K562 (cell line): Measurements from ENCODE around the gene FHIT. TPM values are rescaled to one million over a fixed set of nuclear protein-coding genes. Genes with fewer than 3 reads are reported as not detected.

Source experiments
- ATAC-seq: fragments of 200-7000 bp; cut with Tn5 transposase; 3 replicates; pipeline ENCODE4 v1.9.1; 2020; ENCODE audit warnings: moderate library complexity
- BruUV-seq: library from RNA; stranded (reverse); fragments of 400-500 nt; replicated peaks from 2 replicates; lab custom pipeline; 2021; lab: Mats Ljungman, UMichigan
- CTCF ChIA-PET: fragments of 300-600 bp; formaldehyde crosslinking; extraction: SDS; loops from one replicate; lab custom pipeline; 2021; ENCODE audit warnings: low intra/inter-chr PET ratio; lab: Yijun Ruan, JAX
- POLR2A ChIA-PET: fragments of 300-600, 350-650 bp; sonication (Branson Sonifier 250); formaldehyde crosslinking; extraction: SDS; loops from one replicate; lab custom pipeline; 2021; ENCODE audit warnings: antibody characterized with exemption, inconsistent platforms; lab: Yijun Ruan, JAX
- DNase-seq, 4 experiments: peaks; one replicate each; pipeline versions ENCODE4 v3.0.0 to v3.0.0-alpha.2; 2011 to 2018; ENCODE audit warnings: low spot score in 3 of 4, mixed read lengths in 3 of 4; ENCODE audit errors: extremely low read depth in 1 of 4
- FAIRE-seq: peaks from 2 replicates; lab custom pipeline; 2011; peaks lifted over from hg19 to GRCh38; lab: Jason Lieb, UNC
- H2AFZ ChIP-seq: 2 replicates; pipeline ENCODE4 v1.6.0; 2011; ENCODE audit warnings: low read depth, low read length, control low read depth, inconsistent platforms
- H3K27ac ChIP-seq: fragments of 200-600 bp; 3 replicates; pipeline ENCODE4 v1.8.0; 2011; ENCODE audit warnings: low read depth, mild to moderate bottlenecking, control low read depth, inconsistent platforms, low read length, moderate library complexity, mixed read lengths; ENCODE audit errors: extremely low read depth
- H3K27me3 ChIP-seq, 2 experiments: fragments of 300-600 bp in 1 of 2; 2 replicates in 1 of 2; 3 replicates in 1 of 2; pipeline versions ENCODE4 v1.6.0 to v1.8.0; 2011; ENCODE audit warnings: inconsistent platforms in 2 of 2, low read length in 2 of 2, mild to moderate bottlenecking in 1 of 2, mixed read lengths in 1 of 2, moderate library complexity in 1 of 2; ENCODE audit not compliant: control insufficient read depth in 2 of 2, insufficient read depth in 2 of 2
- H3K36me3 ChIP-seq: fragments of 300-600 bp; 3 replicates; pipeline ENCODE4 v1.8.0; 2011; ENCODE audit warnings: mild to moderate bottlenecking, low read length, inconsistent platforms; ENCODE audit not compliant: control insufficient read depth, insufficient read depth
- H3K4me1 ChIP-seq, 2 experiments: fragments of 200-600 bp in 1 of 2; replicated peaks in 1 of 2; 2 replicates in 1 of 2; 3 replicates in 1 of 2; pipeline versions ENCODE4 v1.5.1 to v1.8.0; 2011; ENCODE audit warnings: inconsistent platforms in 2 of 2, low read length in 2 of 2, mild to moderate bottlenecking in 1 of 2, mixed read lengths in 1 of 2, moderate library complexity in 1 of 2; ENCODE audit not compliant: control insufficient read depth in 2 of 2, insufficient read depth in 2 of 2
- H3K4me2 ChIP-seq: 2 replicates; pipeline ENCODE4 v1.6.1; 2011; ENCODE audit warnings: low read length, control low read depth, inconsistent platforms, mixed read lengths; ENCODE audit not compliant: insufficient read depth
- H3K4me3 ChIP-seq: fragments of 200-600 bp; sonication (generic), shearing (Covaris generic); 2 replicates; pipeline ENCODE4 v1.5.1; 2016; ENCODE audit warnings: control low read depth, inconsistent platforms
- H3K79me2 ChIP-seq: fragments of 200-600 bp; 3 replicates; pipeline ENCODE4 v1.8.0; 2011; ENCODE audit warnings: low read length, inconsistent platforms; ENCODE audit not compliant: control insufficient read depth, insufficient read depth
- H3K9ac ChIP-seq, 2 experiments: 2 replicates each; pipeline versions ENCODE4 v1.6.0 to v1.6.1; 2011; ENCODE audit warnings: low read depth in 2 of 2, low read length in 2 of 2, control low read depth in 1 of 2, inconsistent platforms in 1 of 2, mild to moderate bottlenecking in 1 of 2, mixed read lengths in 1 of 2; ENCODE audit not compliant: insufficient read depth in 1 of 2
- H3K9me1 ChIP-seq: one replicate; pipeline ENCODE4 v1.6.0; 2011; ENCODE audit warnings: inconsistent platforms, mild to moderate bottlenecking, low read length, moderate library complexity; ENCODE audit not compliant: control insufficient read depth, insufficient read depth
- H3K9me3 ChIP-seq: replicated peaks from 2 replicates; pipeline ENCODE4 v1.5.1; 2011; ENCODE audit warnings: low read depth, low read length, inconsistent platforms; ENCODE audit not compliant: control insufficient read depth, insufficient read depth
- H4K20me1 ChIP-seq: replicated peaks from 2 replicates; pipeline ENCODE4 v1.6.1; 2011; ENCODE audit warnings: low read length, inconsistent platforms, mixed read lengths; ENCODE audit not compliant: control insufficient read depth, insufficient read depth
- CREM ChIP-seq: IDR thresholded peaks from 2 replicates; pipeline ENCODE4 v1.6.1; 2014; ENCODE audit warnings: antibody characterized with exemption, low read depth
- HMG20A ChIP-seq: fragments of 450-650 bp; formaldehyde crosslinking; conservative IDR thresholded peaks from 2 replicates; pipeline ENCODE4 v1.4.0; 2020; ENCODE audit warnings: mild to moderate bottlenecking, mixed read lengths
- RHOXF2B ChIP-seq: fragments of 250-450 bp; sonication (Bioruptor Pico); conservative IDR thresholded peaks from 2 replicates; pipeline ENCODE4 v1.5.1; 2021
- SIRT6 ChIP-seq: IDR thresholded peaks from one replicate; pipeline ENCODE4 v1.6.1; 2012; ENCODE audit warnings: low read depth, mild to moderate bottlenecking, control low read depth, inconsistent platforms, low read length, moderate library complexity
- SMARCA5 ChIP-seq: fragments of 450-650 bp; IDR thresholded peaks from 2 replicates; pipeline ENCODE4 v1.6.1; 2016
- SUPT5H ChIP-seq: fragments of 450-650 bp; IDR thresholded peaks from 2 replicates; pipeline ENCODE4 v1.6.1; 2016
- TCF7L2 ChIP-seq: fragments of 150-350 bp; IDR thresholded peaks from 2 replicates; pipeline ENCODE4 v1.6.1; 2016; ENCODE audit warnings: low read depth, mild to moderate bottlenecking, low read length, moderate library complexity
- ZC3H4 ChIP-seq: sonication (generic); formaldehyde crosslinking; IDR thresholded peaks from 2 replicates; pipeline ENCODE4 v1.9.0; 2021; ENCODE audit warnings: missing genetic modification reagents, borderline replicate concordance
- whole genome bisulfite sequencing: fragments of 100-300 bp; shearing (Covaris generic); methylation state at CpG from one replicate; pipeline ENCODE4 v1.1.6; 2016; ENCODE audit warnings: low coverage, mixed read lengths; ENCODE audit not compliant: insufficient coverage; ENCODE audit errors: missing lambda C conversion rate; 5-methylcytosine and 5-hydroxymethylcytosine counted together
- in situ Hi-C: fragments of 300-500 bp; cut with MboI; formaldehyde crosslinking; loops from 4 replicates; pipeline ENCODE4 v1.15.0; 2018; ENCODE audit warnings: inconsistent platforms, mixed read lengths
- intact Hi-C: fragments of 100-400 bp; cut with micrococcal nuclease; formaldehyde crosslinking; loops from 2 replicates; pipeline ENCODE4 v1.14.2; 2022
- polyA plus RNA-seq, 8 experiments: library from polyadenylated mRNA; depleted of rRNA in 4 of 8; stranded (reverse) in 5 of 8; unstranded in 3 of 8; fragments of >200 nt; fragmentation: Nextera tagmentation in 2 of 8; fragmentation: Illumina TruSeq in 1 of 8; extraction: Ambion mirVana in 2 of 8; extraction: Trizol in 1 of 8; gene quantifications; 2 replicates each; pipeline versions ENCODE4 v1.2.1 to v1.2.3, GENCODE V29; 2011 to 2014; ENCODE audit warnings: inconsistent platforms in 1 of 8, missing spikeins in 1 of 8
- total RNA-seq, 7 experiments: library from RNA; depleted of rRNA in 6 of 7; stranded (reverse); fragments of >200 nt in 6 of 7; fragmentation: Illumina TruSeq in 2 of 7; extraction: Trizol in 2 of 7; gene quantifications; 2 replicates each; pipeline versions ENCODE4 v1.2.1 to v1.2.3, GENCODE V29; 2011 to 2021; ENCODE audit warnings: low replicate concordance in 1 of 7
- TF ChIP-seq, protein P1 (sequence below): sonication (generic); formaldehyde crosslinking; IDR thresholded peaks from 2 replicates; pipeline ENCODE4 v1.9.0; 2022; ENCODE audit warnings: mild to moderate bottlenecking, missing genetic modification reagents
- TF ChIP-seq, protein P2 (sequence below): fragments of 450-650 bp; formaldehyde crosslinking; conservative IDR thresholded peaks from 2 replicates; pipeline ENCODE4 v1.4.0; 2022; ENCODE audit warnings: mild to moderate bottlenecking, missing genetic modification characterization
- TF ChIP-seq, protein P3 (sequence below): fragments of 250-450 bp; sonication (Bioruptor Pico); IDR thresholded peaks from 2 replicates; pipeline ENCODE4 v1.8.0; 2021; ENCODE audit warnings: moderate library complexity, mild to moderate bottlenecking, inconsistent platforms
- TF ChIP-seq, protein P4 (sequence below), 3 experiments: fragments of 200-800 bp in 1 of 3; sonication (Bioruptor generic) in 1 of 3; sonication (generic) in 1 of 3; formaldehyde crosslinking in 1 of 3; IDR thresholded peaks; 2 replicates each; pipeline versions ENCODE4 v1.6.1 to v1.8.0; 2016 to 2022; ENCODE audit warnings: mild to moderate bottlenecking in 2 of 3, missing compliant biosample characterization in 2 of 3, missing genetic modification characterization in 2 of 3, missing genetic modification reagents in 1 of 3
- TF ChIP-seq, protein P5 (sequence below): fragments of 250-450 bp; sonication (Bioruptor Pico); IDR thresholded peaks from 2 replicates; pipeline ENCODE4 v1.5.0; 2021

Gene FHIT
- total and polyA plus RNA-seq, 9 of the 15 experiments (the other 6 are each of a cell fraction or from before 2014, with no cell fraction given): 1.7 to 9.1 (median 4.3) TPM

DNA sequence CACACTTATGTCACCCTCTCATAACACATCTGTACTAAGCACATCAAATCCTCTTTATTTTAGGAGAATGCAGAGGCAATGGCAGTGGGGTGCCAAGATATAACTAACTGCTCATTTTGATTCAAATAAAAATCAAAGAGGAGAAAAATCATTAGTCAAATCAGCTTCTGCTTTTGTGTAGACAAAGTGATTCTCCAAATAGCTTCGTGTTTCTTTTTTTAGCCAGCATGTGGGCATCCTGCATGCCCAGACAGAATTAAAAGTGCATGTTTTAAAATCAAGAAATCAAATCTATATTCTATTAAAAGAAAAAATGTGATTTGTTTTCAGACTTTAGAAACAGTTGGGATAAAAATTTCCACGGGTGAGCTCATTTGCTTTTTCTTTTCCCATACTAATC lies 1440.1 kb downstream of the FHIT start:
- Histone ChIP-seq H2AFZ (no peak overlapping the region), H3K27me3 (no peaks in the 10 kb centered on the region), H3K9me3 (no peaks in the 10 kb centered on the region), H3K4me1 (no peaks in the 10 kb centered on the region), H3K79me2 (no peaks in the 10 kb centered on the region), H3K36me3 (no peaks in the 10 kb centered on the region), H3K4me2 (no peak overlapping the region), H4K20me1 (no peaks in the 10 kb centered on the region), H3K4me3 (no peak overlapping the region), H3K27ac (no peak overlapping the region), H3K9ac (no peak overlapping the region), H3K9me1 (no peaks in the 10 kb centered on the region)
- FAIRE-seq (no peak), DNase-seq (no peak), ATAC-seq (no peak)
- no TSS peak for BruUV-seq
- WGBS: no CpG with 5 or more reads among the region's 2 CpGs
- TF ChIP-seq SMARCA5: no peak
- TF ChIP-seq TCF7L2: no peak
- TF ChIP-seq, protein P1, sequence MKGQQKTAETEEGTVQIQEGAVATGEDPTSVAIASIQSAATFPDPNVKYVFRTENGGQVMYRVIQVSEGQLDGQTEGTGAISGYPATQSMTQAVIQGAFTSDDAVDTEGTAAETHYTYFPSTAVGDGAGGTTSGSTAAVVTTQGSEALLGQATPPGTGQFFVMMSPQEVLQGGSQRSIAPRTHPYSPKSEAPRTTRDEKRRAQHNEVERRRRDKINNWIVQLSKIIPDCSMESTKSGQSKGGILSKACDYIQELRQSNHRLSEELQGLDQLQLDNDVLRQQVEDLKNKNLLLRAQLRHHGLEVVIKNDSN (CRISPR knock-in tag): no peak
- TF ChIP-seq, protein P2, sequence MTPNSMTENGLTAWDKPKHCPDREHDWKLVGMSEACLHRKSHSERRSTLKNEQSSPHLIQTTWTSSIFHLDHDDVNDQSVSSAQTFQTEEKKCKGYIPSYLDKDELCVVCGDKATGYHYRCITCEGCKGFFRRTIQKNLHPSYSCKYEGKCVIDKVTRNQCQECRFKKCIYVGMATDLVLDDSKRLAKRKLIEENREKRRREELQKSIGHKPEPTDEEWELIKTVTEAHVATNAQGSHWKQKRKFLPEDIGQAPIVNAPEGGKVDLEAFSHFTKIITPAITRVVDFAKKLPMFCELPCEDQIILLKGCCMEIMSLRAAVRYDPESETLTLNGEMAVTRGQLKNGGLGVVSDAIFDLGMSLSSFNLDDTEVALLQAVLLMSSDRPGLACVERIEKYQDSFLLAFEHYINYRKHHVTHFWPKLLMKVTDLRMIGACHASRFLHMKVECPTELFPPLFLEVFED (CRISPR knock-in tag): no peak
- TF ChIP-seq, protein P3, sequence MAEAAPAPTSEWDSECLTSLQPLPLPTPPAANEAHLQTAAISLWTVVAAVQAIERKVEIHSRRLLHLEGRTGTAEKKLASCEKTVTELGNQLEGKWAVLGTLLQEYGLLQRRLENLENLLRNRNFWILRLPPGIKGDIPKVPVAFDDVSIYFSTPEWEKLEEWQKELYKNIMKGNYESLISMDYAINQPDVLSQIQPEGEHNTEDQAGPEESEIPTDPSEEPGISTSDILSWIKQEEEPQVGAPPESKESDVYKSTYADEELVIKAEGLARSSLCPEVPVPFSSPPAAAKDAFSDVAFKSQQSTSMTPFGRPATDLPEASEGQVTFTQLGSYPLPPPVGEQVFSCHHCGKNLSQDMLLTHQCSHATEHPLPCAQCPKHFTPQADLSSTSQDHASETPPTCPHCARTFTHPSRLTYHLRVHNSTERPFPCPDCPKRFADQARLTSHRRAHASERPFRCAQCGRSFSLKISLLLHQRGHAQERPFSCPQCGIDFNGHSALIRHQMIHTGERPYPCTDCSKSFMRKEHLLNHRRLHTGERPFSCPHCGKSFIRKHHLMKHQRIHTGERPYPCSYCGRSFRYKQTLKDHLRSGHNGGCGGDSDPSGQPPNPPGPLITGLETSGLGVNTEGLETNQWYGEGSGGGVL (CRISPR knock-in tag): no peak
- TF ChIP-seq CREM: no peak
- TF ChIP-seq ZC3H4 (CRISPR knock-in tag): no peak
- TF ChIP-seq HMG20A (CRISPR knock-in tag): no peak
- TF ChIP-seq SIRT6: no peak
- TF ChIP-seq, protein P4, sequence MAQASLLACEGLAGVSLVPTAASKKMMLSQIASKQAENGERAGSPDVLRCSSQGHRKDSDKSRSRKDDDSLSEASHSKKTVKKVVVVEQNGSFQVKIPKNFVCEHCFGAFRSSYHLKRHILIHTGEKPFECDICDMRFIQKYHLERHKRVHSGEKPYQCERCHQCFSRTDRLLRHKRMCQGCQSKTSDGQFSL (CRISPR knock-in tag; IDR thresholded peaks at IDR 0.05): no peak
- TF ChIP-seq, protein P4 (tag; IDR thresholded peaks at IDR 0.05): no peak
- no peak for TF ChIP-seq RHOXF2B
- TF ChIP-seq SUPT5H: no peak
- TF ChIP-seq, protein P5, sequence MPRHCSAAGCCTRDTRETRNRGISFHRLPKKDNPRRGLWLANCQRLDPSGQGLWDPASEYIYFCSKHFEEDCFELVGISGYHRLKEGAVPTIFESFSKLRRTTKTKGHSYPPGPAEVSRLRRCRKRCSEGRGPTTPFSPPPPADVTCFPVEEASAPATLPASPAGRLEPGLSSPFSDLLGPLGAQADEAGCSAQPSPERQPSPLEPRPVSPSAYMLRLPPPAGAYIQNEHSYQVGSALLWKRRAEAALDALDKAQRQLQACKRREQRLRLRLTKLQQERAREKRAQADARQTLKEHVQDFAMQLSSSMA (CRISPR knock-in tag): no peak
- ChIA-PET CTCF (no interaction called here), POLR2A (no interaction called here)
- intact Hi-C loops: no loop called here
- in situ Hi-C loops: no loop called here
